ENCODE data around the gene TAGLN2.

The TAGLN2 gene

DNA sequence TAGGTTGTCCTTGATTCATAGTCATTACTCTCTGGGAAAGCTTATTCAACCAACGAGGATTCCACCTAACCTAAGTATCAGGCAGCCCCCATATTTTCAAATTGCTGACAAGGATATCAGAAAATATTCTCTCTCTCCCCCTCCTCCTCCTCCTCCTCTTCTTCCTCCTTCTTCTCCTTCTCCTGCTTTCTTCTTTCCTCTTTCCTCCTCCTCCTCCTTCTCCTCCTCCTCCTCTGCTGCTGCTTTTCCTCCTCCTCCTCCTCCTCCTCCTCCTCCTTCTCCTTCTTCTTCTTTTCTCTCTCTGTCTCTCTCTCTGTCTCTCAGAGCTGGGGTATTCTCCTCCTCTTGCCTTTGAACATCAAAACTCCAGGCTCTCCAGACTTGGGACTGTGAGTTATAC is 22.6 kb upstream of the TAGLN2 start:
- DNase-seq = no peak

DNA sequence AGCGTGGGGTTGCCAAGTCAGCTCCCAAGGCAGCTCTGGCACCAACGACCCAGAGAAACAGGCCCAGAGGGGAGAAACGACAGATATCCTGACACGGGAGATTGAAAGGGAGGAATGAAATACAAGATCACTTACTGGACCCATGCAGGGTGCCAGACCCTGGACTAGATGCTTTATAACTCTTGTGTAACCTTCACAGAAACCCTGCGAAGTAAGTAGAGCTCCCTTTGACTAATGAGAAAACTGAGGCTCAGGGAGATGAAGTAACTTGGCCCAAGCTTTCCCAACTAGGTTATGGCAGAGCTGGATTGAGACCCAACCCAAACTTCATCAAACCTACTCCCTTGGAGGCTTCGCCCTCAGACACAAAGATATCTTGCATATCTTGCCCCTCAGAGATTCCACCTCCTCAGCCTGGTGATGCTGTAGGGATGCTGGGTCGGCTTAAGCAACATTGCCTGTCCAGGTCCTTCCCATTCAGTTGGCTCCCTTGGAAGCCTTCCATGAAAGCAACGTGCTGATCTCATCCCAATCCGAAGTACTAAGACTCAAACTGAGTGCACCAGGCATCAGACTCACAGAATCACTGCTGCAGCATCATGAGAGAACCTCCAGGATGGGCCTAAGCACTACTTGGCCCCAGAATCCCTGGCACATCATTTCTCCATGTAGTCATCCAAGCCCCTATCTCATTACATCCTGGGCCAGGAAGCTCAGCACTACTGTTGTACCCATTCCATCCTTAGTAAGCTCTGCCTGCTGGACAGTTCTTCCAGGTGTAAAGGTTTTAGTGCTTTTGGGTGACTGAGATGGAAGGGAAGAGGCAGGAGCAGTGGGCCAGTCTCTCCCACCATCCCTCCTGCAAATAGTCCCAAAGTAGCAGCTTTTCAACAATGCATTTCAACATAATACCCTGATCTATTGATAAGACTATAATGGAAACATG is 21.2 kb upstream of the TAGLN2 start:
- no peak for DNase-seq

DNA sequence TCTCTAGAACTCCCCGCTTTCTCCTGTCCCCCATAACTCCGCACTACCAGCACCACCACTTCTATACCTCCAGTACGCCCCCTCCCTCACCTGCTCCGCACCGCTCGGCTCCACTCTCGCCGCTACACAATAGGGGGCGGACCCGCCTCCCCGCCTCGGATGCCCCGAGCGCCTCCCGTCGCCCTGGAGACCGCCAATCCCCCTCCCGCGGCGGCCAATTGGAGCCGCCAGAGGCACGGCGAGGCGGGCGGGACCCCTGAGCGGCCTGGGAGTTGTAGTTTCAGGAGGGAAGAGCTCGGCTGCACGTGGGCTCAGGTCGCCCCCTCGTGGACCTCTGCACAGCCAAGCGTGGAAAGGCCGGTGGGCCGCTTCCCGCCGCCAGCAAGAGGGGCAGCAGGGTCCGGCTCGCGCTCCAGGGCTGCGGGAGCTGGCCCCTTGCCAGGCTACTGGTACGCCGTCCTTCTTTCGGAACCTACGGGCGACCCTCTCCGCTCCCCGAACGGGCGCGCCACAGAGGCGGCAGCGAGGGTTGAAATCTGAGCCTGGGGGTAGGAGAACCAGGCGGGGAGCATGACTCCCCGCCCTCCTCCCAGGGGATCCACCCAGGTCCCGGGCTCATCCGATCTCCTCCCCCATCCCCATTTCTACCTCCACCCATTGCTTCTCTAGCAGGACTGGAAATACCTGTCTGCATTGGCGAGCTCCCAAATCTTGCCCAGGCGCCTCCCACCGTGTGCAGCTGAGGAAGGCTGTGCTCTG is 20.4 kb upstream of the TAGLN2 start, which contains the start of gene IGSF9:
Gene IGSF9 (minus strand): TSS at position 131 of the 759 bp plus-strand sequence. CDS start 2,159 bp downstream, outside the sequence.
- DNase-seq = peak; percentile 86

DNA sequence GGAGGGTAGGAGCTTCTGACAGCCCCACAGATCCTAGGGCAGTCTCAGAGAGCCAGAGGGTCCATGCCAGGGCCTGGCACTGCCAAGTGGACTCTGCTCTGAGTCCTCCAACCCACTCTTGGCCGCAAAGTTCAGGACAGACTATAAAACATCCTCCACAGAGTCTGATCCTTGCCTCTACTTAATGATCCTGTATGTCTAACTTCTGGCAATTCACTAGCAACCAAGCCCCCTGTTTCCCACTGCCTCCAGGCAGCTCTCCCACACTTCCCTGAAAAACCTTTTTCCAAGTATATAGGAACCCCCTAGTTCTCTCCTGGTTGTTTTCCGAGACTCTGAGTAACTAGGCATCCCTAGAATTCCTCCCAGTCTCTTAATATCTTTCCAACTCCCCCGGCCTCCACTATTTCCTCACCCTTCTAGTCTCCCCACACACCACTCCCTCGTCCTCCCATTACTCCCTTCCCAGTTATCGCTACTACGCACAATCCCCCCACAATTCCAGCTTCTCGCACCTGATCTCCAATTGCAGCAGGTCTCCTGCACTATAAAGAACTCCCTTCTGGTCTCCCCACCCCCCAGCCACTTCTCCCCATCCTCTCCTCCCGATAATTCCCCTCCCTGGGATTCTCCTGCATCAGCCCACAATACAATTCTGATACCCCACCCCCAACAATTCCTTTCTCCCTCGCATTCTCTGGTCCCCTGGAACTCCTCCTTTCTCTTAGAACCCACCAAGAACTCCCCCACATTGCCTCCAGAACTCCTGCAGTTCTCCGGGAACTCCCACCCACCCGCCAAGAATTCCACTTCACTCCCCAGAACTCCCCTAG is 19.5 kb upstream of the TAGLN2 start:
- no peak for DNase-seq

DNA sequence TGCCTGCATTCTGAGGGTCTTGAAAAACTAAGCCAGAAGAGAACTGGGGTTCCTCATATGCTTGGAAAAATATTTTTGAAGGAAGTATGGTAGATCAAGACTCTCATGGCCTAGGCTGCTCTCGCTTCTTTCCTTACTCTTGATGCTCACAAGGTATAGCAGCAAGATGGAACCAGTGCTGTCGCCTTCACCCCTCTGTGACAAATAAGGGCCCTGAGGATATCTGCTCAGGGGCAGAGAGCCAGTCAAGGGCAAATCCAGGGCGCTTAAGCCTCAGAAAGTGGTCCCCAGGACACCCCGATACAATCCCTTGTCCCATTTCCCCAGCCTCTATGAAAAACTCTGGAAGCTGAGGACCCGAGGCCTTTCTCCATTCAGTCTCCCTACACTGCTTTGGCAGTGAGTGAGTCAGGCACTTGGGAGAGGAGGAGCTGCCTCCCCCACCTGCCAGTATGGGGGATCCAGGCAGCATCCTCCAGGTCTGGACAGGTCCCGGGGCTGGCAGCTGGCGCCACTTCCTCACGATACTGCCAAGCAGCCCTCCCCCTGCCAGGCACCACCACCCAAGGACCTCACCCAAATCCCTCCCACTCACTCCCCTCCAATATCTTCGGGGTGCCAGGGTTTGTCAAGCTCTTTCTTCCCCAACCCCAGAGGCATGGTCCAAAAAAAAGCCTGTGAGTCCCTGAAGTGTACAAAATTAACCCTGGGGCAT is 18.8 kb upstream of the TAGLN2 start:
- DNase-seq = no peak

DNA sequence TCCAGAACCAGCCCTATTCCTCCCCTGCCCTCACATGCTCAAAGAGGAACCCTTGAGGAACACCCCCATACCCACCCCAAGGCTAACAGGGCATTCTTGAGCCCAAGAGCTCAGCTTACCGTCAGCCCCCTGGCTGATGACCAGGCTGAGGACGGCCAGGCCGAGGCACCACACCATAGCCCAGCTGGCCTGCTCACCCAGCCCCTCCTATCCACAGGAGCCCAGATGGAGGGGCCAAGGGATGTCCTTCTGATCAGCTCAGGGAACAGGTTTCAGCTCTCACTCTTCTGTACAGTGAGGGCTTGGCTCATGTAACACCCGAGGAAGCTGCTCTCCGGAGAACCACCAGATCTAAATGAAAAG is 18.0 kb upstream of the TAGLN2 start:
- no peak for DNase-seq

DNA sequence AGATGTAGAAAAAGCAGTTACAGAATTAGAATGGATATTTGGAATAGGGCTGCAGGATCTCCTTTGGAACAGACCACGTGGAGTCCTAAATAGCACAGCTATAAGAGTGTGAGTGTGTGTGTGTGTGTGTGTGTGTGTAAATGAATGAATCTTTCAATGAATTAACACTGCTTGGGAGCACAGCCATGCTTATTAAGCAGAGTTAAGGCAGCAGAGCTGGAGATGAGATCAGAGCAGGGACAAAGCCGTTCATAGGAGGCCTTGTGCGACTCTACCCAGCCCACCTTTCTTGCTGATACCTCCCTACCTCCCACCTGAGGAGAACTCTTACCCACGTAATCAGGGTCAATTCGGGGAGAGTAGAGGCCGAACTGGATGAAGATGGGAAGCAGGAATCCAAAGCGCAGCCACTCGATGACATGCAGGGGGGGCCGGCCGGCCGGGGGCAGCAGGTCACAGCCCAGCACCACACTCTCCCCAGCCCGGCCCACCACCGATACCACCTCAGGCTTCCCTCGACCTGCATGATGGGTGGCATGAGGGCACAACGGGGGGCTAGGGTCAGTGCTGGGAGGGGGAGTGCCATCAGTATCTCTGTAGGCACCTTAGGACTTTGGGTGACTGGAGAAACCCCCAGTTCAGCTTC is 17.4 kb upstream of the TAGLN2 start:
- DNase-seq = no peak

DNA sequence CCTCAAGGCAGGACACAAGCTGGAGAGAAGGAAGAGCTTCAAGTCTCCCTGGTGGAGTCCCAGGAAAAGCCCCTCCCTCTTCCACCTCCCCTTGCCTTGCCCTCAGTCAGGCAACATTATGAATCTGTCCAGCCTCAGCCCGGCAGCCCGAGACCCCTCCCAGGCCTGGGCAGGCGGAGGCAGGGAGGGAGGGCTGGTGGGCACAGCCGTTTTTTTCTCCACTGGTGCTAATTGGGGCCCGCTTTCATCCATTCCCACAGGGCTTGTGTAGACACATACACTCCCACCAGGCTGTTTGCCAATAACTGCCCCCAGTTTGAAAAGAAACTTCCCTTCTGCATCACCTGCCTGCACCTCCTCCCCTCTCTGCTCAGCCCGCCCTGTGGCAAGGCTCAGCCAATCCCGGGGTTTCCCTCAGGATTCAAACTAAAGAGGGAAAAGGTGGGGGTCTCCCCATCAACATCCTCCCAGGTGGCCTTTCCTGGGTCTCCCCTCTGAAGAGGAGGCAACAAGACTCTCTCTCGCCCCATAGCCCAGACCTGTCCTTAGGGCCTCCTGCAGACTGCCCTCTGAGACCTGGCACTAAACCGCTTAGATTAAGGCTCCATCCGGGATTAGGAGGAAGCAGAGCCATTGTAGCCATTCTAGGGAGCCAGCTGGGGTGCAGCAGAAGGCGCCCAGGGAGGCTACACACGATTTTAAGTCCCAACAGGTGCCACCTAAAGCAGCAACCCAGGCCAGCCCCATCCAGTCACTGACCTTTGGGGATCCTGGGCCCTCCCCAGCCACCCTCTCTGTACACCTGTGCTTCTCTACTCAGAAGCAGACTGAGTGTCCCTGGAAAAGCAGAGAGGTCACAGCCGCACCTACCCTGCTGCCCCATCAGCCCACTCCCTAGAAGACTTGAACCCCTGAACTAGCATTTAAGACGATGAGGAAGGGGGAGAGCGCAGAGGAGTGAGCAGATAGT is 16.6 kb upstream of the TAGLN2 start:
- DNase-seq = peak; percentile 34

DNA sequence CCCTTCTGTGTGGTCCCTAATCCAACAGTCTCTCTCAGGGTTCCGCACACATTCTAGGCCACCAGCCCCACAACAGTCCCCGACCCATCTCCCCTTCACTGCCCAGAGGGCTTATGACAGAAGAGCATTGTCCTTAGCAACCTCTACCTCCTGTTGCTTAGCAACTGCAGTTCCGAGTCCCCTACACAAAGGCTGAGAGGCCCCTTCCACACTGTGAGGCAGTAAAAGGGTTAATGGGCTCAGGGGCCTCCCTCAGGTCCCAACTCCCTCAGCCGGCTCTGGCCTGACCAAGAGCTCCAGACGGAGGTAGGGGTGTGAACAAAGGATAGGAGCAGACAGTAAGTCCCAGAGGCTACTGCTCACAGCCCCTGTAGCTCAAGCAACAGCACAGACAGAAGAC is 15.8 kb upstream of the TAGLN2 start:
- peak; percentile 42 for DNase-seq

DNA sequence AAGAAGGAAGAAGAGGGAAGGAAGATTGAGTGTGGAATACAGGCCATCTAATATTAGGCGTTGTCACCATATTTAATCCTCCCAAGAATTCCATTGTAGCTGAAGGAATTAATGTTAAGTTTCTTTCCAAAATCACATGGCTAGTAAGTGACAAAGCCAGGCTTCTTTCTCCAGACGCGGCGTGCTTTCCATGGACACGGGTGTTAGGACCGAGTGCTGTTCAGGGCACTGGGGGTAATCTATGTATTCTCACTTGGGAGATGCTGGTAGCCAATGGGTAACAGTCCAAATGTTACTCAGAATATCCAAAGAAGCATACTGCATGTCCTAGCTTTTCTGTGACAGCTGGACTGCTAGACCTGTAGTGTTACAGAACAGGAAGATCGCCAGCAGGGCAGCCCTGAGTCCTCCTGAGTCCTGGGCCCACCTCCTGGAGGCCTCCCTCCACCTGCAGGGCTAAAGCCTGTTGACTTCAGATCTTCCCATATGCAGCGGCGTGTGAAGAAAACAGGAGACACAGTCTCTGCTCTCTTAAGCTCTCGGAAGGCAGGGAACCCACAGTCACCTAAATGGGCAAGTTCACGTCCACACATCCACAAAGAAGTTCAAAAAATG is 14.8 kb upstream of the TAGLN2 start:
- DNase-seq = no peak

DNA sequence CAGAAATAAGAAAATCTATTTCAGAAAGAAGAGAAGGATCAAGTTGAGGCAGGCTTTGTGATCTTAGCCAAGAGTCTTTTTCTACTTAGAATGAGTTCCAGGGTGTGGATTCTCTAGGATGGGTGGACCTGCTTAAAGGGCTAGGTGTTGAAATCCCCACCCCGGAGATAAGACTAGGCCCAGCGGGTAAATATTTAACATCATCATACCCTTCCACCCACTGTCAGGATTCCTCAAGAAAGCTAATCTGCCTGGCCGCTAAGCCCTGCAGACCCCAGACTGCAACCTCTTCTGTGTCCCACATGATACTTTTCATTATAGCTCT is 14.3 kb upstream of the TAGLN2 start:
- no peak for DNase-seq

DNA sequence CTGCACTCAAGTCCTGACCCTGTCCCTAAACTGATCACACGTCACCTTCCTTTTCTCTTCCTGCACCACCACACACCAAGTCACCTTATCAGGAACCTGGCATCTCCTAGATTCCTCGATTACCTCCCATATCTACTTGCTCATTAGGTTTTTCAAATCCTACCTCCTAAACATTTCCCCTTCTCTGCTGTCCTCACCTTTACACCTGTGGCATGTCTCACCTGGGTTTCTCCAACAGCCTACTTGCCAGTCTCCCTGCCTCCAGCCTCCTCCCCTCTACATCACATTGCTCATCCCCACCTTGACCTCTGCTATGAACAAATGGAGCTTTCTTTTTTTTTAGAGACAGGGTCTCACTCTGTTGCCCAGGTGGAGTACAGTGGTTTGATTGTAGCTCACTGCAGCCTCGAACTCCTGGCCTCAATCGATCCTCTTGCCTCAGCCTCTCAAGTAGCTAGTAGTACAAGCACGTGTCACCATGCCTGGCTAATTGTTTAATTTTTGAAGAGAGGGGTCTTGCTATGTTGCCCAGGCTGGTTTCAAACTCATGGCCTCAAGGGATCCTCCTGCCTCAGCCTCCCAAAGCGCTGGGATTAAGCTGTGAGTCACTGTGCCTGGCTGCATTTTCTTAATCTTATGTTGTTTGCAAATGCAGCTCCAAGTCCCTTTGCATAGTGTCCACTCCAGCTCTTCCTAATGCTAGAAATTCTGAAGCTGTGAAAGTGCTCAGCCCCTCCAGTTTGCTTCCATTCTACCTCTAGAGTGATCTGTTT is 13.8 kb upstream of the TAGLN2 start:
- no peak for DNase-seq

DNA sequence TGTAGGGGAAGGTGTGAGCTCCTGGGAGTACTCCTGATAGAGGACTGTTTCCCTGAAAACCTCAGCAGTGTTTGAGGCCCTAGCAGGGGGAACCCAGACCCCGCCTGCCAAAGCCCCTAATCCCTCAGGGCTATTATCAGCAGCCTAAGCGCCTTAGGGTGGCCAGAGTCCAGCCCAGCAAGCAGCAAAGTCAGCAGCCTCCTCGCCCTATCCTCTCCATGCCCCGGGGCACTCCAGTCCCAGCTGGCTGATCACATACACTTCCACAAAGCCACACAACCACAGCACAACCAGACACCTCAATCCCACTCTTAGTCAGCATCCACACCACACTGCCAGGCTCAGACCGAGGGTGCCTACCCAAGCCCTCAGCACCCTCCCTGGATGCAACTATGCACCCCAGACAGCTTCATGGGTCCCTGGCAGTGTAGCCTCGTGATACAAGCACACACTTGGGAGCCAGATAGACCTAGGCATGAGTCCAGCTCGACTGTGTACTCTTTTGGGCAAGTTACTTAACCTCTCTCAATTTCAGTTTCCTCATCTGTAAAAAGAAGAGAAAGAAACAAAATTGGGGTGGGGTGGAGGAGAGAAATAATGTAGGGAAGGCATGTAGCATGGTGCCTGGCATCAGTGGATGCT is 13.0 kb upstream of the TAGLN2 start:
- no peak for DNase-seq

DNA sequence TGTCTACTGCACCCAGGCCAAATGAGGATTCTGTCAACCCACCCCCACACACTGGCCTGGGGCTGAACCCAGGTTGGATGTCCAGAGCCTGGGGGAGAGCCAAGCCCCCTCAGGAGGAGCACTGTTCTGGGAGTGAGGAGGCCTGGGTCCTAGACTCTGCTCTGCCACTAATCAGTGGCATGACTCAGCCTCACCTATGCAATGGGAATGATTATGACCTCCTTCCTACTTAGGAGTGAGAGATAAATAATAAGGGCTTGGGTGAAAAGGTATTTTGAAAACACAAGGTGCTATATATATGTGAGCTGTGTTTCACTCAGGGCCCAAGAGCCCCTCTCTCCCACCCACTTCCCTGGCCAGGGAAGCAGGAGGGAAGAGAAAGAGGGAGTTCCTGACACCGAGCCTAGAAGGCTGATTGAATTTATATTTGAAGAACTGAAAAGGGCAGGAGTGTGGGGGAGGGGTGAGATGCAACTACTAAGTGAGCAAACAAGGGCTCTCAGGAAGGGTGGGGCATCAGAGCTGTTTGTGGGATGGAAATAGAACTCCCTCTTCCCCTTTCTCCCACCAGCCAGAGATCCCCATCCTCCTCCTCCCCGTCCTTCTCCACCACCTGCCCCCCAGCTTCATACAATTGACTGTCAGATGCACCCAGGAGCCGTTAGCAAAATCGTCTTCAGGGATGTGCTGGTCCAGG is 11.9 kb upstream of the TAGLN2 start:
- peak; percentile 36 for DNase-seq

DNA sequence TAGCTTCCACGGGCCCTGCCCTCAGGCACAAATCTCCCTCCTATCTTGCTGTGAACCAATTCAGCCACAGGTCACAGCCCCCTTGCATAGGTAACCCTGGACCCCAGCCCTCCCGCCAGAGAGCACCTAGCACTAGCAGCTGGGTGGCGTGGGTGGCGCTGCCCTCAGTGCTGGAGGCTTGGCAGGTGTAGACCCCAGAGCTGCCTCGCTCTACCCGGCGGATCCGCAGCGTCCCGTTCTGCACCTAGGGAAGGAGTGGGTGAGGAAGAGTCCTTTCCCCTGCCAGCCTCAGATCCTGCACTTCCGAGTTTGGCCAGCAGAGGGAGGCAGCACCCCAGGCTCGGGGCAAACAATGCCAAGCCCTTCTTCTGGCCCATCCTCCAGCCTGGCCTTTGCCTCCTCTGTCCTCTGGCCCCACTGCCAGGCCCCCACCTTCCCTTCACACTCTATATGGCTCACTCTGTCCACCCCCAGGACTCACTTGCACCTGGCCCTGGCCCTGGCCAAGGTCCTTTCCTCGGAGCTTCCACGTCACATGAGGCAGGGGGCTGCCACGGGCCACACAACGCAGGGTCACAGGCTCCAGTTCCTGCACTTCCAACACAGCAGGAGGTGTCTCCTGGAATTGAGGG is 11.1 kb upstream of the TAGLN2 start:
- DNase-seq = peak; percentile 24

DNA sequence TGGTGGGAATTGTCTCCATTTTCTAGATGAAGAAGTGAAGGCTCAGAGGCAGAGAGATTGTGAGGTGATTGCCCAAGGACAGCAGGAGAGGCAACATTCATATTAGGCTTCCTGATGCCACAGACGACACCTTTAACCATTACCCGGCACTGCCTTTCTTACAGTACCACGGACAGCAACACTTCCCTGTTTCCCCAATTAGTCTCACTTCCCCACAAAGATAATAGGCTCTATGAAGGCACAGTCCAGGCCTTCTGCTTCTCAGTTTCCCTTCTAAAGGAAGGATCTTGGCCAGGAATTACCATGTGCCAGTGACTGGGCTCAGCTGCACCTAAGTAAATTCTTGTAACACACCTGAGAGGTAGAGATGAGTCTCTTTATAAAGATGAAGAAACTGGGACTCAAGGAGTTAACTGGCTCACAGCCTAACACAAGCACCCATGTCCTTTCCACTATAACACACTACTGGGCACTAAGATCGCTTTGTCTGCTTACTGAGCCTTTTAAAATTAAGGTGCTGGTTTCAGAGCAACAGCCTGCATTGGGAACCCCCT is 10.5 kb upstream of the TAGLN2 start:
- DNase-seq = no peak

DNA sequence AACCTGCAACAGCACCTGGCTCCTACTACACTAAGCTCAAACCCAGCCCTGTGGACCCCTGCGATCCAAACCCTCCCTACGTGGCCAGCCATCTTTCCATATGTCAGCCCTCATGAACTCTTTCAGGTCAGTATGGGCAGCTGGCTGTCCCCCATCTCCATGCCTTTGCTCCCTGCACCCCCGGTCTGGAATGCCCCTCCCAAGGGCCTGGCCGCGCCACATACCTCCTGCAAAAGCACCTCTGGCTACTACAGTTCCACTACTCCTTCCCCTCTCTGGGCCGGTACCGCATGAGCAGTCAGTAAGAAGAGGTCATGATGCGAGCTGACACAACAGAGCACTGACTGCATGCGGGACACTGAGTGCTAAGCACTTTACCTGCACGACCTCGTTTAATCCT is 10.0 kb upstream of the TAGLN2 start:
- DNase-seq = no peak
